ENCODE measurements around the gene TOM1L1.
"Not testable (repeated sequence)": the region's sequence is repeated elsewhere in the genome, so short reads cannot be mapped to it uniquely, and the experiment has no call there.

TOM1L1 gene

GRCh38 chr17:54900457-54901229 lies at the start of gene TOM1L1:
TSS of gene TOM1L1 (plus strand) at chr17:54900852. CDS start at chr17:54900866, 14 bp downstream.
- DNase-seq (ENCODE audit: low read depth), result no peak

GRCh38 chr17:54859187-54859586 lies 41.5 kb upstream of the TOM1L1 start:
- DNase-seq (ENCODE audit: low read depth), result no peak

GRCh38 chr17:54860617-54861470 lies 39.8 kb upstream of the TOM1L1 start:
- no peak for DNase-seq (ENCODE audit: low read depth)

GRCh38 chr17:54861471-54861983 lies 39.1 kb upstream of the TOM1L1 start:
- DNase-seq (ENCODE audit: low read depth), result no peak

- no peak for DNase-seq (ENCODE audit: low read depth)
Measured at GRCh38 chr17:54863176-54863575, 37.5 kb upstream of the TOM1L1 start.

GRCh38 chr17:54864070-54864469 lies 36.6 kb upstream of the TOM1L1 start:
- DNase-seq (ENCODE audit: low read depth), result no peak

GRCh38 chr17:54864636-54865356 lies 35.9 kb upstream of the TOM1L1 start:
- no peak for DNase-seq (ENCODE audit: low read depth)

GRCh38 chr17:54867634-54868033 lies 33.0 kb upstream of the TOM1L1 start:
- DNase-seq (ENCODE audit: low read depth), result no peak

- no peak for DNase-seq (ENCODE audit: low read depth)
Measured at GRCh38 chr17:54870671-54871175, 29.9 kb upstream of the TOM1L1 start.

GRCh38 chr17:54875906-54876305 lies 24.7 kb upstream of the TOM1L1 start:
- not testable (repeated sequence) for DNase-seq (ENCODE audit: low read depth)

- DNase-seq (ENCODE audit: low read depth), result no peak
Measured at GRCh38 chr17:54876656-54877195, 23.9 kb upstream of the TOM1L1 start.

GRCh38 chr17:54881255-54881972 lies 19.2 kb upstream of the TOM1L1 start:
- no peak for DNase-seq (ENCODE audit: low read depth)

GRCh38 chr17:54882371-54882770 lies 18.3 kb upstream of the TOM1L1 start:
- DNase-seq (ENCODE audit: low read depth), result no peak

GRCh38 chr17:54882950-54883349 lies 17.7 kb upstream of the TOM1L1 start:
- no peak for DNase-seq (ENCODE audit: low read depth)

GRCh38 chr17:54883939-54884338 lies 16.7 kb upstream of the TOM1L1 start:
- DNase-seq (ENCODE audit: low read depth), result no peak

- no peak for DNase-seq (ENCODE audit: low read depth)
Measured at GRCh38 chr17:54887787-54888186, 12.9 kb upstream of the TOM1L1 start.

GRCh38 chr17:54888254-54888653 lies 12.4 kb upstream of the TOM1L1 start:
- DNase-seq (ENCODE audit: low read depth), result no peak

GRCh38 chr17:54888981-54889380 lies 11.7 kb upstream of the TOM1L1 start:
- DNase-seq (ENCODE audit: low read depth), result no peak

- no peak for DNase-seq (ENCODE audit: low read depth)
Measured at GRCh38 chr17:54891176-54891821, 9.4 kb upstream of the TOM1L1 start.

GRCh38 chr17:54892360-54892759 lies 8.3 kb upstream of the TOM1L1 start:
- no peak for DNase-seq (ENCODE audit: low read depth)

- DNase-seq (ENCODE audit: low read depth), result no peak
Measured at GRCh38 chr17:54898576-54898975, 2.1 kb upstream of the TOM1L1 start.

Data from activated T-cell treated with anti-CD3 and anti-CD28 coated beads for 1 hour (primary cell).